Brain microvascular endothelial cell (primary cell): Measurements from ENCODE around the gene FGFR3.

ENCODE experiments used
- DNase-seq: peaks from one replicate; pipeline ENCODE4 v3.0.0-alpha.2; 2020
- H3K27ac ChIP-seq: fragments of 250-450 bp; sonication (Bioruptor Pico); 2 replicates; pipeline ENCODE4 v1.5.1; 2020; ENCODE audit warnings: mild to moderate bottlenecking, moderate library complexity
- H3K27me3 ChIP-seq: fragments of 250-450 bp; sonication (Bioruptor Pico); replicated peaks from 2 replicates; pipeline ENCODE4 v1.5.1; 2020; ENCODE audit warnings: mild to moderate bottlenecking
- H3K36me3 ChIP-seq: fragments of 250-450 bp; sonication (Bioruptor Pico); replicated peaks from 2 replicates; pipeline ENCODE4 v1.5.1; 2020; ENCODE audit warnings: mild to moderate bottlenecking
- H3K4me3 ChIP-seq: 2 replicates; pipeline ENCODE4 v1.5.1; 2011; ENCODE audit warnings: low read depth, mild to moderate bottlenecking, control low read depth, low read length, moderate library complexity
- CTCF ChIP-seq: IDR thresholded peaks from 2 replicates; pipeline ENCODE4 v1.5.1; 2011; ENCODE audit warnings: low read depth, mild to moderate bottlenecking, moderate library complexity, low read length, control low read depth, inconsistent platforms; ENCODE audit errors: missing control alignments
- in situ Hi-C: cut with HindIII; loops from 2 replicates; pipeline ENCODE4 v1.10.0; 2017; ENCODE audit warnings: low sequenced_read_pairs, low pct_ligation_motif_present

Gene FGFR3

GRCh38 chr4:1746265-1746691, 46.8 kb upstream of the FGFR3 start:
- Histone ChIP-seq H3K36me3 (peaks cover 8% of the 10 kb centered on the region), H3K4me3 (no peak overlapping the region), H3K27me3 (no peaks in the 10 kb centered on the region), H3K27ac (no peak overlapping the region)
- DNase-seq, result peak; percentile 74
- in situ Hi-C loops, result no loop called here
- TF ChIP-seq CTCF, result peak; percentile 93

- H3K36me3 ChIP-seq, result peaks cover 7% of the 10 kb centered on the region
- no peak overlapping the region for H3K27ac ChIP-seq
- no peak for DNase-seq
- H3K4me3 ChIP-seq, result no peak overlapping the region
- H3K27me3 ChIP-seq, result no peaks in the 10 kb centered on the region
- in situ Hi-C loops, result no loop called here
- TF ChIP-seq CTCF, result no peak
Observed at GRCh38 chr4:1746919-1747602, 46.0 kb upstream of the FGFR3 start.

- no peaks in the 10 kb centered on the region for H3K27me3 ChIP-seq
- DNase-seq, result no peak
- no peak overlapping the region for H3K4me3 ChIP-seq
- TF ChIP-seq CTCF, result no peak
- no peak overlapping the region for H3K27ac ChIP-seq
- in situ Hi-C loops, result no loop called here
- peaks cover 2% of the 10 kb centered on the region for H3K36me3 ChIP-seq
Observed at GRCh38 chr4:1747603-1747967, 45.5 kb upstream of the FGFR3 start.

GRCh38 chr4:1748465-1748995, 44.6 kb upstream of the FGFR3 start:
- Histone ChIP-seq H3K27me3 (no peaks in the 10 kb centered on the region), H3K36me3 (peaks cover 2% of the 10 kb centered on the region), H3K27ac (no peak overlapping the region), H3K4me3 (no peak overlapping the region)
- TF ChIP-seq CTCF, result peak; percentile 91
- in situ Hi-C loops, result no loop called here
- peak; percentile 39 for DNase-seq

GRCh38 chr4:1749370-1749769, 43.7 kb upstream of the FGFR3 start:
- in situ Hi-C loops, result no loop called here
- DNase-seq, result no peak
- no peak for TF ChIP-seq CTCF
- no peaks in the 10 kb centered on the region for H3K36me3 ChIP-seq
- no peaks in the 10 kb centered on the region for H3K27me3 ChIP-seq
- no peak overlapping the region for H3K4me3 ChIP-seq
- no peak overlapping the region for H3K27ac ChIP-seq

- TF ChIP-seq CTCF, result no peak
- H3K27me3 ChIP-seq, result no peaks in the 10 kb centered on the region
- in situ Hi-C loops, result no loop called here
- H3K36me3 ChIP-seq, result no peaks in the 10 kb centered on the region
- H3K27ac ChIP-seq, result no peak overlapping the region
- H3K4me3 ChIP-seq, result no peak overlapping the region
- no peak for DNase-seq
Observed at GRCh38 chr4:1749826-1750225, 43.3 kb upstream of the FGFR3 start.
